ENCODE measurements around the gene ATP1B3. TPM values are rescaled to one million over a fixed set of nuclear protein-coding genes. Genes with fewer than 3 reads are reported as not detected.

The ATP1B3 gene
- total RNA-seq, 1 experiment from 2014 or later = 250 TPM

DNA sequence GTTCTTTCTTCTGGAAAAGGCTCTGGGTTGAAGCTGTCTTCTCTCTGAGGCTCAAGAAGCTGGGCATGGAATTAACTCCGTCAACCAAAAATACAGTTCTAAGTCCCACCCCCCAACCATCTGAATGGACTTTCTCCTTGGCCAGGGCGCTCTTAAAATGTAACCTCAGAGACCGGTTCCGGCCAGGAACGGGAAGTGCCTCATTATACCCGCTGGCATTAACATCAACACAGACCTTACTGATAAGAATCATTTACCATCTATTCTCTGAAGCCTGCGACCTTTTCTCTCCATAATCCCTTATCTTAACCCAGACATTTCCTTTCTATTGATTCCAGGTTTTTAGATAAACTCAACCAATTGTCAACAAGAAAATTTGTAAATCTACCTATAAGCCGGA is 64.7 kb downstream of the ATP1B3 start:
- H2BK120ac ChIP-seq (ENCODE audit: low read depth, low read length, poor library complexity, severe bottlenecking) = no peak overlapping the region
- H2AFZ ChIP-seq (ENCODE audit: low read length) = no peak overlapping the region
- no peaks in the 10 kb centered on the region; a peak in 1 of 7 replicates for H3K36me3 Mint-ChIP-seq (ENCODE audit: insufficient read depth in 1 of 3, low read depth in 3 of 3)
- H2BK5ac ChIP-seq (ENCODE audit: insufficient read length, low read length) = no peak overlapping the region
- H2BK20ac ChIP-seq (ENCODE audit: low read depth, low read length, poor library complexity, severe bottlenecking) = no peak overlapping the region
- H3K27me3 ChIP-seq (ENCODE audit: insufficient read depth, low read length) = no peaks in the 10 kb centered on the region
- H3K14ac ChIP-seq (ENCODE audit: insufficient read depth, low read length) = no peak overlapping the region
- no peaks in the 10 kb centered on the region for H3K27me3 Mint-ChIP-seq (ENCODE audit: low read depth)
- H3K79me2 ChIP-seq (ENCODE audit: insufficient read depth, low read length) = no peaks in the 10 kb centered on the region
- H4K8ac ChIP-seq (replicated peaks; ENCODE audit: insufficient read length, low read depth, low read length) = no peak overlapping the region
- no peaks in the 10 kb centered on the region for H4K20me1 ChIP-seq (ENCODE audit: control insufficient read depth, insufficient read depth, insufficient read length)
- no peaks in the 10 kb centered on the region for H3K23me2 ChIP-seq (ENCODE audit: insufficient read length, low read depth, low read length, poor library complexity, severe bottlenecking)
- peaks cover 8 to 10% of the 10 kb centered on the region in 2 experiments for H3K4me1 Mint-ChIP-seq
- no peak overlapping the region for H2BK15ac ChIP-seq (ENCODE audit: low read depth, low read length)
- no peak overlapping the region for H3K27ac Mint-ChIP-seq
- TF ChIP-seq, protein P1, sequence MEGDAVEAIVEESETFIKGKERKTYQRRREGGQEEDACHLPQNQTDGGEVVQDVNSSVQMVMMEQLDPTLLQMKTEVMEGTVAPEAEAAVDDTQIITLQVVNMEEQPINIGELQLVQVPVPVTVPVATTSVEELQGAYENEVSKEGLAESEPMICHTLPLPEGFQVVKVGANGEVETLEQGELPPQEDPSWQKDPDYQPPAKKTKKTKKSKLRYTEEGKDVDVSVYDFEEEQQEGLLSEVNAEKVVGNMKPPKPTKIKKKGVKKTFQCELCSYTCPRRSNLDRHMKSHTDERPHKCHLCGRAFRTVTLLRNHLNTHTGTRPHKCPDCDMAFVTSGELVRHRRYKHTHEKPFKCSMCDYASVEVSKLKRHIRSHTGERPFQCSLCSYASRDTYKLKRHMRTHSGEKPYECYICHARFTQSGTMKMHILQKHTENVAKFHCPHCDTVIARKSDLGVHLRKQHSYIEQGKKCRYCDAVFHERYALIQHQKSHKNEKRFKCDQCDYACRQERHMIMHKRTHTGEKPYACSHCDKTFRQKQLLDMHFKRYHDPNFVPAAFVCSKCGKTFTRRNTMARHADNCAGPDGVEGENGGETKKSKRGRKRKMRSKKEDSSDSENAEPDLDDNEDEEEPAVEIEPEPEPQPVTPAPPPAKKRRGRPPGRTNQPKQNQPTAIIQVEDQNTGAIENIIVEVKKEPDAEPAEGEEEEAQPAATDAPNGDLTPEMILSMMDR (conservative IDR thresholded peaks at IDR 0.05) = no peak
- H4K5ac ChIP-seq (ENCODE audit: insufficient read length, low read depth, low read length) = no peak overlapping the region
- H3K18ac ChIP-seq (ENCODE audit: insufficient read length, low read depth, low read length) = no peak overlapping the region
- H3K4me2 ChIP-seq (ENCODE audit: insufficient read depth, insufficient read length, low read length) = no peak overlapping the region
- WGBS (ENCODE audit: extremely low coverage, insufficient read length, low lambda C conversion rate) = no CpG with 5 or more reads among the region's 8 CpGs
- H3K27ac ChIP-seq (ENCODE audit: insufficient read length, low read depth, low read length) = no peak overlapping the region
- H3K56ac ChIP-seq (ENCODE audit: insufficient read length, low read depth, low read length) = no peak overlapping the region
- DNase-seq = no peak
- H3K9ac ChIP-seq (ENCODE audit: extremely low read depth, insufficient read length, low read length) = no peak overlapping the region
- H3K23ac ChIP-seq (ENCODE audit: insufficient read length, low read depth, low read length) = no peak overlapping the region
- no peak overlapping the region for H3K4me3 Mint-ChIP-seq
- H2BK12ac ChIP-seq (ENCODE audit: insufficient read length, low read depth, low read length) = no peak overlapping the region
- no peaks in the 10 kb centered on the region for H3K4me1 ChIP-seq (ENCODE audit: insufficient read depth, low read length)
- H3K9me3 Mint-ChIP-seq = no peaks in the 10 kb centered on the region
- H3K79me1 ChIP-seq (ENCODE audit: insufficient read depth, low read depth, low read length, poor library complexity, severe bottlenecking) = no peaks in the 10 kb centered on the region
- H4K91ac ChIP-seq (ENCODE audit: insufficient read length, low read depth, low read length) = no peak overlapping the region
- no peak overlapping the region for H3T11ph ChIP-seq (ENCODE audit: low read length)
- H3K9me3 ChIP-seq (ENCODE audit: control insufficient read depth, low read depth, low read length) = no peaks in the 10 kb centered on the region
- no peak overlapping the region for H3K4ac ChIP-seq (ENCODE audit: low read depth, low read length)
- no peak overlapping the region for H2AK5ac ChIP-seq (ENCODE audit: insufficient read length, low read length)

All from H9 (cell line).